ENCODE measurements around the gene CEP41. TPM values are rescaled to one million over a fixed set of nuclear protein-coding genes. Genes with fewer than 3 reads are reported as not detected.

CEP41 gene
- total RNA-seq, 1 donor from 2014 or later, result 16.5 TPM

GRCh38 chr7:130429019-130429418, 11.8 kb downstream of the CEP41 start:
- H3K9ac ChIP-seq, result no peak overlapping the region
- H3K27me3 Mint-ChIP-seq (ENCODE audit: insufficient read depth, low read depth), result no peaks in the 10 kb centered on the region

GRCh38 chr7:130426564-130426963, 14.3 kb downstream of the CEP41 start:
- Histone ChIP-seq H3F3A (ENCODE audit: low read depth) (peaks cover under 1% of the 10 kb centered on the region), H3K4me3 (no peak overlapping the region), H4K20me1 (ENCODE audit: low read depth) (no peaks in the 10 kb centered on the region), H3K9me3 (ENCODE audit: low read depth) (no peaks in the 10 kb centered on the region), H3K4me1 (peaks cover 26% of the 10 kb centered on the region), H3K79me2 (ENCODE audit: low read depth) (no peaks in the 10 kb centered on the region), H3K27me3 (no peaks in the 10 kb centered on the region), H2AFZ (replicated peaks) (no peak overlapping the region), H3K36me3 (no peaks in the 10 kb centered on the region), H3K4me2 (no peak overlapping the region), H3K27ac (no peak overlapping the region), H3K9ac (no peak overlapping the region)
- H3K4me1 Mint-ChIP-seq, result peaks cover 12% of the 10 kb centered on the region
- H3K36me3 Mint-ChIP-seq, result peaks cover 8% of the 10 kb centered on the region
- H3K9me3 Mint-ChIP-seq, result no peaks in the 10 kb centered on the region
- no peak for DNase-seq (ENCODE audit: low spot score)
- TF ChIP-seq CTCF (IDR thresholded peaks at IDR 0.05) (no peak), EZH2phosphoT487 (IDR thresholded peaks at IDR 0.05) (no peak), EZH2 (IDR thresholded peaks at IDR 0.05) (no peak)
- no peaks in the 10 kb centered on the region for H3K27me3 Mint-ChIP-seq (ENCODE audit: insufficient read depth, low read depth)
- H3K4me3 Mint-ChIP-seq, result no peak overlapping the region
- no peak overlapping the region for H3K27ac Mint-ChIP-seq

More at GRCh38 chr7:130429019-130429418, 11.8 kb downstream of the CEP41 start:
- Histone ChIP-seq H3K4me1 (peaks cover 13% of the 10 kb centered on the region), H3K4me3 (no peak overlapping the region), H3F3A (ENCODE audit: low read depth) (no peaks in the 10 kb centered on the region), H3K27ac (no peak overlapping the region), H3K27me3 (no peaks in the 10 kb centered on the region), H2AFZ (replicated peaks) (no peak overlapping the region), H3K4me2 (no peak overlapping the region), H3K36me3 (no peaks in the 10 kb centered on the region), H4K20me1 (ENCODE audit: low read depth) (no peaks in the 10 kb centered on the region), H3K79me2 (ENCODE audit: low read depth) (no peaks in the 10 kb centered on the region), H3K9me3 (ENCODE audit: low read depth) (no peaks in the 10 kb centered on the region)
- Mint-ChIP-seq H3K9me3 (no peaks in the 10 kb centered on the region), H3K4me3 (no peak overlapping the region), H3K36me3 (peaks cover 8% of the 10 kb centered on the region), H3K27ac (no peak overlapping the region), H3K4me1 (no peaks in the 10 kb centered on the region)
- no peak for TF ChIP-seq EZH2phosphoT487 (IDR thresholded peaks at IDR 0.05)
- no peak for TF ChIP-seq CTCF (IDR thresholded peaks at IDR 0.05)
- no peak for TF ChIP-seq EZH2 (IDR thresholded peaks at IDR 0.05)
- DNase-seq (ENCODE audit: low spot score), result no peak

GRCh38 chr7:130425796-130426195, 15.0 kb downstream of the CEP41 start:
- Histone ChIP-seq H3K27me3 (no peaks in the 10 kb centered on the region), H3K27ac (no peak overlapping the region), H3K36me3 (no peaks in the 10 kb centered on the region), H4K20me1 (ENCODE audit: low read depth) (no peaks in the 10 kb centered on the region), H3K4me1 (peaks cover 27% of the 10 kb centered on the region), H3K79me2 (ENCODE audit: low read depth) (no peaks in the 10 kb centered on the region), H3K9me3 (ENCODE audit: low read depth) (no peaks in the 10 kb centered on the region), H3K4me2 (no peak overlapping the region), H2AFZ (replicated peaks) (no peak overlapping the region), H3F3A (ENCODE audit: low read depth) (peaks cover 4% of the 10 kb centered on the region), H3K4me3 (no peak overlapping the region), H3K9ac (no peak overlapping the region)
- TF ChIP-seq EZH2phosphoT487 (IDR thresholded peaks at IDR 0.05) (no peak), EZH2 (IDR thresholded peaks at IDR 0.05) (no peak)
- H3K4me3 Mint-ChIP-seq, result no peak overlapping the region
- H3K4me1 Mint-ChIP-seq, result peaks cover 19% of the 10 kb centered on the region
- DNase-seq (ENCODE audit: low spot score), result no peak
- peaks cover 8% of the 10 kb centered on the region for H3K36me3 Mint-ChIP-seq
- no peaks in the 10 kb centered on the region for H3K27me3 Mint-ChIP-seq (ENCODE audit: insufficient read depth, low read depth)
- no peak overlapping the region for H3K27ac Mint-ChIP-seq
- no peaks in the 10 kb centered on the region for H3K9me3 Mint-ChIP-seq

- H3K27ac Mint-ChIP-seq, result no peak overlapping the region
- TF ChIP-seq EZH2phosphoT487 (IDR thresholded peaks at IDR 0.05) (no peak), EZH2 (IDR thresholded peaks at IDR 0.05) (no peak), CTCF (IDR thresholded peaks at IDR 0.05) (no peak)
These were observed 17.2 kb downstream of the CEP41 start for GRCh38 chr7:130423501-130424037.

More at GRCh38 chr7:130423501-130424037, 17.2 kb downstream of the CEP41 start:
- Histone ChIP-seq H3K4me2 (no peak overlapping the region), H3K36me3 (no peaks in the 10 kb centered on the region), H3K9ac (no peak overlapping the region), H3K27me3 (no peaks in the 10 kb centered on the region), H3K27ac (no peak overlapping the region), H3K79me2 (ENCODE audit: low read depth) (no peaks in the 10 kb centered on the region), H3K9me3 (ENCODE audit: low read depth) (no peaks in the 10 kb centered on the region), H3F3A (ENCODE audit: low read depth) (peaks cover 4% of the 10 kb centered on the region), H3K4me1 (peaks cover 32% of the 10 kb centered on the region), H4K20me1 (ENCODE audit: low read depth) (no peaks in the 10 kb centered on the region), H2AFZ (replicated peaks) (no peak overlapping the region), H3K4me3 (no peak overlapping the region)
- Mint-ChIP-seq H3K27me3 (ENCODE audit: insufficient read depth, low read depth) (peaks cover 3% of the 10 kb centered on the region), H3K9me3 (no peaks in the 10 kb centered on the region), H3K4me3 (no peak overlapping the region), H3K36me3 (peaks cover 4% of the 10 kb centered on the region), H3K4me1 (peaks cover 27% of the 10 kb centered on the region)
- DNase-seq (ENCODE audit: low spot score), result no peak
